OCI-LY3 (cell line): ENCODE data around the gene MAPKAPK3.

Experiments
- EZH2phosphoT487 ChIP-seq: fragments of 200-600 bp; shearing (Covaris generic); IDR thresholded peaks from 2 replicates; pipeline ENCODE4 v1.6.1; 2018; ENCODE audit warnings: antibody characterized with exemption, mixed run types, low read depth
- TF ChIP-seq, protein P1 (sequence below): fragments of 200-600, 300-600 bp; sonication (generic); IDR thresholded peaks from 2 replicates; pipeline ENCODE4 v1.5.1; 2014; ENCODE audit warnings: antibody characterized with exemption, low read length, low read depth

DNA sequence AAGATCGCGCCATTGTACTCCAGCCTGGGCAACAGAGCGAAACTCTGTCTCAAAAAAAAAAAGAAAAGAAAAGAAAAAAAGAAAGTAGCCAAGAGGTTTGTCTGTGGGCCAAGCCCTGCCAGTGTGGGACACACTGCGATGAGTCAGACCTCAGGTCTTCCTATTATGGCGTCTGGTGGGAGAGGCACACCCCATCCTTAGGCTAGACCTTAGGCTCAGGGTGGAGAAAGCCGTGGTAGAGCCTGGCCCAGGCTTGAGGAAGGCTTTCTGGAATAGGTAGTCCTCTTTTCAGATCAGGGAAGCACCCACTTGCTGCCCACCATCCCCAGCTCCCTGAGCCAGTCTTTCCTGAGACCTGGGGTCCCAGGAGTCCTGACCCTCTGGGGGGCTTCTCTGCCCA lies 41.6 kb upstream of the MAPKAPK3 start:
- TF ChIP-seq, protein P1, sequence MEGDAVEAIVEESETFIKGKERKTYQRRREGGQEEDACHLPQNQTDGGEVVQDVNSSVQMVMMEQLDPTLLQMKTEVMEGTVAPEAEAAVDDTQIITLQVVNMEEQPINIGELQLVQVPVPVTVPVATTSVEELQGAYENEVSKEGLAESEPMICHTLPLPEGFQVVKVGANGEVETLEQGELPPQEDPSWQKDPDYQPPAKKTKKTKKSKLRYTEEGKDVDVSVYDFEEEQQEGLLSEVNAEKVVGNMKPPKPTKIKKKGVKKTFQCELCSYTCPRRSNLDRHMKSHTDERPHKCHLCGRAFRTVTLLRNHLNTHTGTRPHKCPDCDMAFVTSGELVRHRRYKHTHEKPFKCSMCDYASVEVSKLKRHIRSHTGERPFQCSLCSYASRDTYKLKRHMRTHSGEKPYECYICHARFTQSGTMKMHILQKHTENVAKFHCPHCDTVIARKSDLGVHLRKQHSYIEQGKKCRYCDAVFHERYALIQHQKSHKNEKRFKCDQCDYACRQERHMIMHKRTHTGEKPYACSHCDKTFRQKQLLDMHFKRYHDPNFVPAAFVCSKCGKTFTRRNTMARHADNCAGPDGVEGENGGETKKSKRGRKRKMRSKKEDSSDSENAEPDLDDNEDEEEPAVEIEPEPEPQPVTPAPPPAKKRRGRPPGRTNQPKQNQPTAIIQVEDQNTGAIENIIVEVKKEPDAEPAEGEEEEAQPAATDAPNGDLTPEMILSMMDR: no peak
- TF ChIP-seq EZH2phosphoT487: no peak
